K562 (cell line): ENCODE results near the gene PAQR4. TPM values are rescaled to one million over a fixed set of nuclear protein-coding genes. Genes with fewer than 3 reads are reported as not detected.

ENCODE experiments used
- BCOR ChIP-seq: fragments of 450-650 bp; IDR thresholded peaks from 2 replicates; pipeline ENCODE4 v1.6.1; 2016
- CREB1 ChIP-seq, 2 experiments: sonication (generic) in 1 of 2; formaldehyde crosslinking in 1 of 2; IDR thresholded peaks; 2 replicates each; pipeline versions ENCODE4 v1.6.1 to v1.8.0; 2012 to 2022; ENCODE audit warnings: inconsistent platforms in 1 of 2, mild to moderate bottlenecking in 1 of 2, missing genetic modification reagents in 1 of 2, moderate library complexity in 1 of 2
- CUX1 ChIP-seq: fragments of 200-800 bp; sonication (Bioruptor generic); IDR thresholded peaks from 2 replicates; pipeline ENCODE4 v1.6.1; 2016; ENCODE audit warnings: missing genetic modification characterization, missing compliant biosample characterization
- EP400 ChIP-seq: fragments of 450-650 bp; IDR thresholded peaks from 2 replicates; pipeline ENCODE4 v1.6.1; 2017; ENCODE audit warnings: antibody characterized with exemption, mild to moderate bottlenecking, moderate library complexity
- GABPB2 ChIP-seq: fragments of 250-450 bp; sonication (Bioruptor Pico); conservative IDR thresholded peaks from 2 replicates; pipeline ENCODE4 v1.5.1; 2021; ENCODE audit warnings: mild to moderate bottlenecking
- KDM4B ChIP-seq, 2 experiments: fragments of 450-650 bp in 1 of 2; sonication (generic) in 1 of 2; IDR thresholded peaks; 2 replicates each; pipeline ENCODE4 v1.6.1; 2016 to 2017; ENCODE audit warnings: borderline replicate concordance in 2 of 2, antibody characterized with exemption in 1 of 2, low read depth in 1 of 2, mild to moderate bottlenecking in 1 of 2
- KLF13 ChIP-seq: fragments of 450-650 bp; IDR thresholded peaks from 2 replicates; pipeline ENCODE4 v1.6.1; 2016; ENCODE audit warnings: missing genetic modification characterization, low read depth, mild to moderate bottlenecking, missing compliant biosample characterization, moderate library complexity, borderline replicate concordance
- MCM7 ChIP-seq, 2 experiments: fragments of 450-650 bp; IDR thresholded peaks; 2 replicates each; pipeline ENCODE4 v1.6.1; 2016 to 2018
- MTA1 ChIP-seq: fragments of 450-650 bp; IDR thresholded peaks from 2 replicates; pipeline ENCODE4 v1.6.1; 2017; ENCODE audit warnings: borderline replicate concordance
- NFXL1 ChIP-seq: fragments of 450-650 bp; formaldehyde crosslinking; IDR thresholded peaks from 2 replicates; pipeline ENCODE4 v1.4.0; 2021; ENCODE audit warnings: mild to moderate bottlenecking
- POLR2A ChIP-seq: fragments of 450-650 bp; conservative IDR thresholded peaks from 2 replicates; pipeline ENCODE4 v1.6.1; 2016
- POU5F1 ChIP-seq: fragments of 150-350 bp; IDR thresholded peaks from 2 replicates; pipeline ENCODE4 v1.6.1; 2014; ENCODE audit warnings: borderline replicate concordance, low read length, low read depth, mild to moderate bottlenecking; ENCODE audit not compliant: partially characterized antibody
- RBM25 ChIP-seq: fragments of 200-400 bp; formaldehyde crosslinking; IDR thresholded peaks from 2 replicates; pipeline ENCODE4 v1.6.1; 2018; ENCODE audit warnings: low read length, low read depth, moderate library complexity; ENCODE audit not compliant: severe bottlenecking
- TCF7 ChIP-seq: sonication (generic); IDR thresholded peaks from 2 replicates; pipeline ENCODE4 v1.6.1; 2016; ENCODE audit warnings: antibody characterized with exemption, borderline replicate concordance
- ZC3H11A ChIP-seq: IDR thresholded peaks from 2 replicates; pipeline ENCODE4 v1.6.1; 2012; ENCODE audit warnings: low read depth, low read length, improper control_type of control experiment
- ZNF143 ChIP-seq: sonication (generic); formaldehyde crosslinking; IDR thresholded peaks from 2 replicates; pipeline ENCODE4 v1.9.0; 2022; ENCODE audit warnings: mild to moderate bottlenecking, missing genetic modification reagents
- ZNF780A ChIP-seq: fragments of 250-450 bp; sonication (Bioruptor Pico); IDR thresholded peaks from 2 replicates; pipeline ENCODE4 v1.5.0; 2021; ENCODE audit warnings: mild to moderate bottlenecking
- polyA plus RNA-seq, 8 experiments: library from polyadenylated mRNA; depleted of rRNA in 4 of 8; stranded (reverse) in 5 of 8; unstranded in 3 of 8; fragments of >200 nt; fragmentation: Nextera tagmentation in 2 of 8; fragmentation: Illumina TruSeq in 1 of 8; extraction: Ambion mirVana in 2 of 8; extraction: Trizol in 1 of 8; gene quantifications; 2 replicates each; pipeline versions ENCODE4 v1.2.1 to v1.2.3, GENCODE V29; 2011 to 2014; ENCODE audit warnings: inconsistent platforms in 1 of 8, missing spikeins in 1 of 8
- total RNA-seq, 7 experiments: library from RNA; depleted of rRNA in 6 of 7; stranded (reverse); fragments of >200 nt in 6 of 7; fragmentation: Illumina TruSeq in 2 of 7; extraction: Trizol in 2 of 7; gene quantifications; 2 replicates each; pipeline versions ENCODE4 v1.2.1 to v1.2.3, GENCODE V29; 2011 to 2021; ENCODE audit warnings: low replicate concordance in 1 of 7
- TF ChIP-seq, protein P1 (sequence below): sonication (generic); formaldehyde crosslinking; IDR thresholded peaks from 2 replicates; pipeline ENCODE4 v1.8.1; 2023; ENCODE audit warnings: mild to moderate bottlenecking, missing genetic modification reagents
- TF ChIP-seq, protein P2 (sequence below): fragments of 250-450 bp; sonication (Bioruptor Pico); IDR thresholded peaks from 2 replicates; pipeline ENCODE4 v1.9.0; 2021; ENCODE audit warnings: mild to moderate bottlenecking, inconsistent platforms

The PAQR4 gene
- total and polyA plus RNA-seq, 9 of the 15 experiments (the other 6 are each of a cell fraction or from before 2014, with no cell fraction given): 0.62 to 40.4 (median 19.5) TPM

DNA sequence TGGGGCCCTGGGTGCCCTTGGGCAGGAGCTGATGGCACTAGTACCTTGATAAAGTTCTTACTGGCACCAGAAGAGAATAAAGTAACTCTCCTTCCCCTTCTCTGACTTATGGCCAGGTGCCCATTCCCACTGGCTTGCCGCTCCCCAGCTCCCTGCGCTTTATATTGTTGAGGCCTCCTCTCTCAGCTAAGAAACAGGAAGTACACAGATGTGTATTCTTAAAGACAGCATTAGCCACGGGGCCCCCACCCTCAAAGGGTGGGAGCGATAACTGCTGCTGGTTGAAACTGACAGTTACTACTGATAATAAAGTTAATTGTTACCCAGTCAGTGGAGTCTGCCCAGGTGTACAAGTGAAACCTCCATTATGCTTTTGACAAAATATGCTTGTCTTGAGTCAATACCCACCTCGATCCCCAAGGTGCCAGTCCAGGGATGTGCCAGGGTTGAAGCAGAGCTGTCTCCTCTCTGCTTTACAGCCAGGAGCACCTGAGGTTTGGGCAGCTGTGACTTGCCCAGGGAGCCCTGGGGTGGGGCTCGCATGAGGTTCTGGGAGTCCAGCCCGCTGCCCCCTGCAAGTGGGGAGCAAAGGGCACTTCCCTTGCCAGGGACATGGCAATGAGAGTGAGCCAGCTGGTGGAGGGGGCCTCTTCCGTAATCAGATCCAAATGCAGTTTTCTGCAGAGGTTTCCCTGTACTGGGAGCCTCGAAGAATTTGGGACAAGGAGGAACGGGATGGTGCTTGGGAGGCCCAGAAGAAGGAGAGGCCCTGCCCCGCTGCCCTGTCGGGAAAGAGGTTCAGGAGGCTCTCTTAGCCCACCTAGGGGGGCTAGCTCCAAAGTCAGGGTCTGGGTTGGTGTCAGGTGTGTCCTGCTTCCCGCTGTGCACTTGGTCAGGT, 38.2 kb downstream of the PAQR4 start (continued):
- TF ChIP-seq POU5F1: no peak
- no peak for TF ChIP-seq MTA1
- TF ChIP-seq CUX1 (CRISPR knock-in tag): no peak
- no peak for TF ChIP-seq ZNF143 (CRISPR knock-in tag)
- TF ChIP-seq, protein P1, sequence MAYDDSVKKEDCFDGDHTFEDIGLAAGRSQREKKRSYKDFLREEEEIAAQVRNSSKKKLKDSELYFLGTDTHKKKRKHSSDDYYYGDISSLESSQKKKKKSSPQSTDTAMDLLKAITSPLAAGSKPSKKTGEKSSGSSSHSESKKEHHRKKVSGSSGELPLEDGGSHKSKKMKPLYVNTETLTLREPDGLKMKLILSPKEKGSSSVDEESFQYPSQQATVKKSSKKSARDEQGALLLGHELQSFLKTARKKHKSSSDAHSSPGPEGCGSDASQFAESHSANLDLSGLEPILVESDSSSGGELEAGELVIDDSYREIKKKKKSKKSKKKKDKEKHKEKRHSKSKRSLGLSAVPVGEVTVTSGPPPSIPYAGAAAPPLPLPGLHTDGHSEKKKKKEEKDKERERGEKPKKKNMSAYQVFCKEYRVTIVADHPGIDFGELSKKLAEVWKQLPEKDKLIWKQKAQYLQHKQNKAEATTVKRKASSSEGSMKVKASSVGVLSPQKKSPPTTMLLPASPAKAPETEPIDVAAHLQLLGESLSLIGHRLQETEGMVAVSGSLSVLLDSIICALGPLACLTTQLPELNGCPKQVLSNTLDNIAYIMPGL (CRISPR knock-in tag): no peak
- TF ChIP-seq ZC3H11A: no peak
- TF ChIP-seq ZNF780A (CRISPR knock-in tag): no peak
- no peak for TF ChIP-seq NFXL1 (CRISPR knock-in tag)
- 0 out of 2 replicates have a peak, but pooled peaks have one; percentile 11 for TF ChIP-seq CREB1 (IDR thresholded peaks at IDR 0.05)
- 0 out of 2 replicates have a peak, but pooled peaks have one; percentile 27 for TF ChIP-seq CREB1 (CRISPR knock-in tag; IDR thresholded peaks at IDR 0.05)
- TF ChIP-seq RBM25: no peak
- TF ChIP-seq GABPB2 (CRISPR knock-in tag): no peak
- TF ChIP-seq TCF7: no peak
- TF ChIP-seq KDM4B (IDR thresholded peaks at IDR 0.05; ENCODE audit: borderline replicate concordance in 2 of 2, low read depth in 1 of 2): no peak
- peak; percentile 66; the same call in 1 of the 2 replicates for TF ChIP-seq POLR2A
- TF ChIP-seq MCM7 (IDR thresholded peaks at IDR 0.05): no peak
- TF ChIP-seq BCOR: no peak
- TF ChIP-seq, protein P2, sequence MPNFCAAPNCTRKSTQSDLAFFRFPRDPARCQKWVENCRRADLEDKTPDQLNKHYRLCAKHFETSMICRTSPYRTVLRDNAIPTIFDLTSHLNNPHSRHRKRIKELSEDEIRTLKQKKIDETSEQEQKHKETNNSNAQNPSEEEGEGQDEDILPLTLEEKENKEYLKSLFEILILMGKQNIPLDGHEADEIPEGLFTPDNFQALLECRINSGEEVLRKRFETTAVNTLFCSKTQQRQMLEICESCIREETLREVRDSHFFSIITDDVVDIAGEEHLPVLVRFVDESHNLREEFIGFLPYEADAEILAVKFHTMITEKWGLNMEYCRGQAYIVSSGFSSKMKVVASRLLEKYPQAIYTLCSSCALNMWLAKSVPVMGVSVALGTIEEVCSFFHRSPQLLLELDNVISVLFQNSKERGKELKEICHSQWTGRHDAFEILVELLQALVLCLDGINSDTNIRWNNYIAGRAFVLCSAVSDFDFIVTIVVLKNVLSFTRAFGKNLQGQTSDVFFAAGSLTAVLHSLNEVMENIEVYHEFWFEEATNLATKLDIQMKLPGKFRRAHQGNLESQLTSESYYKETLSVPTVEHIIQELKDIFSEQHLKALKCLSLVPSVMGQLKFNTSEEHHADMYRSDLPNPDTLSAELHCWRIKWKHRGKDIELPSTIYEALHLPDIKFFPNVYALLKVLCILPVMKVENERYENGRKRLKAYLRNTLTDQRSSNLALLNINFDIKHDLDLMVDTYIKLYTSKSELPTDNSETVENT (CRISPR knock-in tag): no peak
- TF ChIP-seq KLF13 (tag): 0 out of 2 replicates have a peak, but pooled peaks have one; percentile 4
- TF ChIP-seq EP400: no peak
